K562 (cell line): ENCODE results near the gene EIF1B. TPM values are rescaled to one million over a fixed set of nuclear protein-coding genes. Genes with fewer than 3 reads are reported as not detected.

Experiments
- ATF6 ChIP-seq: sonication (generic); formaldehyde crosslinking; IDR thresholded peaks from 2 replicates; pipeline ENCODE4 v1.4.0; 2020; ENCODE audit warnings: mild to moderate bottlenecking, missing genetic modification reagents
- BHLHE40 ChIP-seq: IDR thresholded peaks from 2 replicates; pipeline ENCODE4 v1.6.1; 2011; ENCODE audit warnings: low read length, improper control_type of control experiment
- E2F4 ChIP-seq: sonication (generic); formaldehyde crosslinking; IDR thresholded peaks from 2 replicates; pipeline ENCODE4 v1.8.0; 2022; ENCODE audit warnings: mild to moderate bottlenecking, low read depth, missing genetic modification reagents
- RAD21 ChIP-seq, 2 experiments: fragments of 250-450 bp in 1 of 2; fragments of 450-650 bp in 1 of 2; sonication (Bioruptor Pico) in 1 of 2; formaldehyde crosslinking in 1 of 2; IDR thresholded peaks in 1 of 2; conservative IDR thresholded peaks in 1 of 2; 2 replicates each; pipeline versions ENCODE4 v1.4.0 to v1.8.0; 2020 to 2022; ENCODE audit warnings: mild to moderate bottlenecking in 2 of 2, moderate library complexity in 1 of 2
- RREB1 ChIP-seq: fragments of 250-450 bp; sonication (Bioruptor Pico); IDR thresholded peaks from 2 replicates; pipeline ENCODE4 v1.4.0; 2020
- TBL1XR1 ChIP-seq, 2 experiments: IDR thresholded peaks; 2 replicates each; pipeline ENCODE4 v1.6.1; 2012; ENCODE audit warnings: improper control_type of control experiment in 2 of 2, low read length in 2 of 2, mild to moderate bottlenecking in 1 of 2
- TEAD4 ChIP-seq, 2 experiments: sonication (generic) in 1 of 2; formaldehyde crosslinking in 1 of 2; IDR thresholded peaks; 2 replicates each; pipeline versions ENCODE4 v1.6.1 to v1.8.0; 2012 to 2022; ENCODE audit warnings: borderline replicate concordance in 1 of 2, inconsistent platforms in 1 of 2, low read length in 1 of 2, mild to moderate bottlenecking in 1 of 2, missing genetic modification reagents in 1 of 2
- TGIF2 ChIP-seq: sonication (generic); formaldehyde crosslinking; IDR thresholded peaks from 2 replicates; pipeline ENCODE4 v1.8.1; 2022; ENCODE audit warnings: mild to moderate bottlenecking, missing genetic modification reagents, moderate library complexity
- ZEB2 ChIP-seq: fragments of 450-650 bp; IDR thresholded peaks from 2 replicates; pipeline ENCODE4 v1.6.1; 2016
- ZNF354B ChIP-seq: fragments of 250-450 bp; sonication (Bioruptor Pico); IDR thresholded peaks from 2 replicates; pipeline ENCODE4 v1.4.0; 2020
- ZNF707 ChIP-seq: fragments of 250-450 bp; sonication (Bioruptor Pico); conservative IDR thresholded peaks from 2 replicates; pipeline ENCODE4 v1.8.0; 2022; ENCODE audit warnings: inconsistent platforms, mild to moderate bottlenecking, moderate library complexity
- polyA plus RNA-seq, 8 experiments: library from polyadenylated mRNA; depleted of rRNA in 4 of 8; stranded (reverse) in 5 of 8; unstranded in 3 of 8; fragments of >200 nt; fragmentation: Nextera tagmentation in 2 of 8; fragmentation: Illumina TruSeq in 1 of 8; extraction: Ambion mirVana in 2 of 8; extraction: Trizol in 1 of 8; gene quantifications; 2 replicates each; pipeline versions ENCODE4 v1.2.1 to v1.2.3, GENCODE V29; 2011 to 2014; ENCODE audit warnings: inconsistent platforms in 1 of 8, missing spikeins in 1 of 8
- total RNA-seq, 7 experiments: library from RNA; depleted of rRNA in 6 of 7; stranded (reverse); fragments of >200 nt in 6 of 7; fragmentation: Illumina TruSeq in 2 of 7; extraction: Trizol in 2 of 7; gene quantifications; 2 replicates each; pipeline versions ENCODE4 v1.2.1 to v1.2.3, GENCODE V29; 2011 to 2021; ENCODE audit warnings: low replicate concordance in 1 of 7
- TF ChIP-seq, protein P1 (sequence below): fragments of 450-650 bp; IDR thresholded peaks from 2 replicates; pipeline ENCODE4 v1.7.0; 2016; ENCODE audit warnings: borderline replicate concordance

The EIF1B gene
- total and polyA plus RNA-seq, 9 of the 15 experiments (the other 6 are each of a cell fraction or from before 2014, with no cell fraction given): 18.1 to 184 (median 78.9) TPM

DNA sequence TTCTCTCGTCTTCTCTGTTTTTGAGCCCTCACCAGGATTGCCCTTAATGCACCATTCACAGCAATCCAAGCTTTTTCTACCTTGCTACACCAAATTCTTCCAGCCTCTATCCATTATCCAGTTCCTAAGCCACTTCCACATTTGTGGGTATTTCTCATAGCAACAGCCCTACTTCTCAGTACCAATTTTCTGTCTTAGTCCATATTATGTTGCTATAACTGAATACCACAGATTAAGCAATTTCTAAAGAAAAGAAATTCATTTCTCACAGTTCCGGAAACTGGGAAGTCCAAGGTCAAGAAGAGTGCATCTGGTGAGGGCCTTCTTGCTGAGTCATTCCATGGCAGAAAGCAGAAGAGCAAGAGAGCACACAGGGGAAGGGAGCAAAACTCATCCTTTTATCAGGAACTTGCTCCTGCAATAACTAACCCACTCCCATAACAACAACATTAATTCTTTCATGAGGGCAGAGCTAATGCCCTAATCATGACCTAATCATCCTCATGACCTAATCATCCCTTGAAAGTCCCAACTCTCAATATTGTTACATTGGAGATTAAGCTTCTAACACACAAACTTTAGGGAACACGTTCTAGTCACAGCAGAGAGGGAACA is 9.7 kb upstream of the EIF1B start (continued):
- peak; percentile 66; the same call in 1 of the 2 replicates for TF ChIP-seq TEAD4 (IDR thresholded peaks at IDR 0.05; ENCODE audit: low read length)
- TF ChIP-seq TEAD4 (CRISPR knock-in tag; IDR thresholded peaks at IDR 0.05; ENCODE audit: borderline replicate concordance): no peak
- TF ChIP-seq E2F4: no peak
- TF ChIP-seq TBL1XR1 (IDR thresholded peaks at IDR 0.05; ENCODE audit: low read length in 2 of 2): peak in 1 of 2 experiments; percentile 34; a peak in 1 of 4 replicates
- TF ChIP-seq RAD21 (CRISPR knock-in tag; conservative IDR thresholded peaks at IDR 0.05 in 1 of 2, IDR thresholded peaks at IDR 0.05 in 1 of 2): no peak
- TF ChIP-seq RREB1 (CRISPR knock-in tag): peak; percentile 71; the same call in 1 of the 2 replicates
- peak; percentile 17 for TF ChIP-seq ZNF354B (CRISPR knock-in tag)
- peak; percentile 21; the same call in 1 of the 2 replicates for TF ChIP-seq BHLHE40
- TF ChIP-seq, protein P1, sequence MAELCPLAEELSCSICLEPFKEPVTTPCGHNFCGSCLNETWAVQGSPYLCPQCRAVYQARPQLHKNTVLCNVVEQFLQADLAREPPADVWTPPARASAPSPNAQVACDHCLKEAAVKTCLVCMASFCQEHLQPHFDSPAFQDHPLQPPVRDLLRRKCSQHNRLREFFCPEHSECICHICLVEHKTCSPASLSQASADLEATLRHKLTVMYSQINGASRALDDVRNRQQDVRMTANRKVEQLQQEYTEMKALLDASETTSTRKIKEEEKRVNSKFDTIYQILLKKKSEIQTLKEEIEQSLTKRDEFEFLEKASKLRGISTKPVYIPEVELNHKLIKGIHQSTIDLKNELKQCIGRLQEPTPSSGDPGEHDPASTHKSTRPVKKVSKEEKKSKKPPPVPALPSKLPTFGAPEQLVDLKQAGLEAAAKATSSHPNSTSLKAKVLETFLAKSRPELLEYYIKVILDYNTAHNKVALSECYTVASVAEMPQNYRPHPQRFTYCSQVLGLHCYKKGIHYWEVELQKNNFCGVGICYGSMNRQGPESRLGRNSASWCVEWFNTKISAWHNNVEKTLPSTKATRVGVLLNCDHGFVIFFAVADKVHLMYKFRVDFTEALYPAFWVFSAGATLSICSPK: peak; percentile 58; the same call in 1 of the 2 replicates
- 0 out of 2 replicates have a peak, but pooled peaks have one; percentile 48 for TF ChIP-seq ATF6
- TF ChIP-seq ZEB2: peak; percentile 34; the same call in 1 of the 2 replicates
- TF ChIP-seq ZNF707 (CRISPR knock-in tag): 0 out of 2 replicates have a peak, but pooled peaks have one; percentile 35
- no peak for TF ChIP-seq TGIF2 (CRISPR knock-in tag)
